ENCODE data around the gene NFKB2.

Gene NFKB2

DNA sequence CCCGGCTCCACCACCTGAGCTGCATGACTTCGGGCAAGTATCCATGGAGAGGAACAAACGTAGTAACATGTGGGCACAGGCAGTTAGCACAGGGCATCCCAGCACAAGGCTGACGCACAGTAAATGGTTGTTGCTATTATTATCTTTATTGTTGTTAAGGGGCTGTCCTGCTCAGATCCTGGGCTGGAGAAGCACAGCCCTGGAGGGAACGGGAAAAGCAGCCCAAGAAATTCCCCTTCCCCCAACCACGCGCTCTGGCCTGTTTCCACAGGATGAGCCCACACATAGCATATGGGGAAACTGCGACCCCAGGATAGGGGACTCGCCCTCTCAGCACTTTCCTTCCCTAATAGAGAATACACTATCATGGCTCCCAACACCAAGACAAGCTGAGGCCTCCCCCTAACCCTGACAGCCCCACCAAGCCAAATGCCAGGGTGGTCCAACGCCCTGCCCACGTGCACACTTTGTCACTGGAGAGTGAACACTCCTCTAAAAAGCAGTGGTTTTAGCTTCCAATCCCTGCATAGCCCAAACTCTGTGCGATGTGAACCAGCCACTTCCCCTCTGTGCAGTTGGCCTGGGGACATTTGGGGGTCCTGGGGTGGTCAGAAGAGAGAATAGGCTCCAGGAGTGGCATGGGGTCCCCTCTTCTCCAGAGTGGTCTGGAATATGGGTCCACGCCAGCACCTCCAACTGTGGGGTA, 12.1 kb downstream of the NFKB2 start:
- in situ Hi-C loops (cut with HindIII; ENCODE audit: low sequenced_read_pairs): no loop called here

- in situ Hi-C loops (cut with HindIII; ENCODE audit: low sequenced_read_pairs): no loop called here
Observed at GRCh38 chr10:102408131-102408727, 12.7 kb downstream of the NFKB2 start.

DNA sequence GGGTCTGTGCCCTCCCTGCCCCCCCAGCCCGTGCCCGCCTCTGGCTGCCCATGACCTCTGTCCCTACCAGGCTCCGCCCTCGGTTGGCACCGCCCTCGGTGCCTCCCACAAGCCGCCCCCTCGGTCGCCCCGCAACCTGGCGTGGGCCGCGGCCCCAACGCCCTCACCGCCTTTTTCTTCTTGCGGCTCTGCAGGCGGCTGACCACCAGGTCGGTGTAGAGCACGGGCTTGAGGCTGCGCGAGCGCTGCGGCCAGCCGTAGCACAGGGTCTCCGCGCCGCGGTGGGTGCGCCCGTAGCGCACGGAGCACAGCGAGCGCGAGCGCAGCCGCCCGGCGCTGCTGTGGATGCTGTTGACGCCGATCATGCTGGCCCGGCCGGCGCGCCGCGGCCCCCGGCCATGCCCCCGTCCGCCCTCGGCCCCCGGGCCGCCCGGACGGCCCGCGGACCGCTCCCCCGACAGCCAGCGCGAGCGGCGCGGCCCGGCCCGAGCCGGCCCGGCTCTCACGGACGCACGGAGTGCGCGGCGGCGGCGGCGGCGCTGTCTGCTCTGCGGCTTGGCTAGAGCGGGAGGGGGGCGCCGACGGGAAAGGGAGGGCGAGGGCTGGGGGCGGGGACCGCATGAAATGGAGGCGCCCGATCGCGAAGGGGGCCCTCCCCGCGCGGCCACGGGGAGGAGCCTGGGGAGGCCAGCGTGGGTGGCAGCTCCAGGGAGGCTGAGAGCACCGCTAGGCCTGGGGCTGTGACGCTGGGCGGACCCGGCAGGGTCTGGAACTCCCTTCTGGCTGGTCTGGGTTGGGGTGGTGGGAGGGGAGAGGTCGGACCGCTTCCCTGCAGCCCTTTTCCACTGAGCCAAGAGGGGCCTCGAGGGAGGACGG, 13.5 kb downstream of the NFKB2 start:
- in situ Hi-C loops (cut with HindIII; ENCODE audit: low sequenced_read_pairs): no loop called here

DNA sequence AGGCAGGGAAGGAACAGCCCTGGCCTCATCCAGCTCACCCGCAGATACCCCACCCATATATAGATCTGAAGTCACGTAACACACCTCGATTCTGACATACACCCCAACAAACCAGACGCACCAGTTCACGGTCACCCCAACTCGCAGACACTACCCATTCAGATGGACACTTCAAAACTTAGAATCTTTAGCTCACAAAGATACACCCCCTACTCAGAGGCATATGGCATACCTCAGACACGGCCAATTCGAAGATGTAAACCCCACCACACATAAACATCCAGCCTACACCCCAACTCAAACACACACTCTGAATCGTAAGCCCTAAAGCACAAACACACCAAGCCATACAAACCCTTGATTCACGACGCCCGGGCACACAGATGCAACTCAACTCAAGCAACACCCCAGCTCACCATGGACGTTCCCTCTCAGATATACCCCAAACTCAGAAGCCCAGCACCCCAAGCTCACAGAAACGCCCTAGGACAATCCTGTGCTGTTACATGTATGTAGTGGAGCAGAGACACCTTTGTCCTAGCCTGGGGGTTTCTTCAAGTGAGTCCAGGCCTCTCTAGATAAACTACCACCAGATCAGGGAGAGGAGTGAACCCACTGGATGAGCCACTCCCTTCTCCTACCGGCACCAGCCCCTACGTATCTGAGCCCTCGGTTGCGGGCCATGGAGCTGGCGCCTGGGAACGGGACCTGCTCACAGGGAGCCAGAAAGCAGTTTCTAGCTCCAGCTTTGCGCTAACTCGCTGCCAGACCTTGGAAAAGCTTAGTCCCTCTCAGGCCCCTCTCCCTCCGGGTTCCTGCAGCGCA, 14.3 kb downstream of the NFKB2 start:
- in situ Hi-C loops (cut with HindIII; ENCODE audit: low sequenced_read_pairs): no loop called here

GRCh38 chr10:102410429-102411073, 15.0 kb downstream of the NFKB2 start:
- in situ Hi-C loops (cut with HindIII; ENCODE audit: low sequenced_read_pairs): no loop called here

DNA sequence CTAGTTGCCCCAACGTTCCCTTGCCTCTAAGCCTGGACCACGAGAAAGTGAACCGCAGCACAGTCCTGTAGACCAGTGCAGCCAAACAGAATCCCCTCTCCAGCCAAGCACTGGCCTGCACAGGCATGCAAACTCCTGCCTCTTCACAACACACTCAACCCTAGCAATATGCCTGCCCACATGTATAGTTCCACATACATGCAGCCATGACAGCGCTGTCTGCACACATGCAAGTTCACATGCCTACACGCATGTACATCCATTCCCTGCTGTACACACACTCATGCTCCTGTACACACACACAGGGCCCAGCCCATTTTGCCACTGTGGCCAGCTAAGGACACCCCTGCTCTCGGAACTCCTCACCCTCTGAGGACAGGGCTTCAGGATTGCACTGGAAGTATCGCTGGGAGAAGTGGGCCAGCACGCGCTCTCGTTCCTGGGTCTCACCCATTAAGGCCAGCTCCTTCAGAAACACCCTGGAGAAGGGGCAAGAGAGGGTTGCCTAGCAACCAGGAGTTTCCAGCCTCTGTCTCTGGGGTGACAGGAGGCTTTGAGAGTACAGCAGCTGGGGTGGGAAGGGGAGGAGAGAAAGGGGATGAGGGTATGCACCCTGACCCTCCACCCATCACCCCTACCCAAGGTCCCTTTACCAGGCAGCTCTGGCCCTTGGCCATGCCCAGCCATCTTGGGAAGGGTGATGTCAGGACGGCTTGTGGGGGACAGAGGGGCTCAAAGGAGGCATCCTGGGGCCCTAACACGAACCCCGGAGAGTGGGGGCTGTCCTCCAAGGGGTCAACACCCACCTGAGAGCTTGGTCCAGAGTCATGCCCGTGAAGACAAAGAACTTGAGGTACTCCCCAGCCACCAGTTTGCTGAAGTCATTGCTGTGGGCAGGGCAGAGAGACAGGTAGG, 16.1 kb downstream of the NFKB2 start:
- in situ Hi-C loops (cut with HindIII; ENCODE audit: low sequenced_read_pairs): no loop called here

DNA sequence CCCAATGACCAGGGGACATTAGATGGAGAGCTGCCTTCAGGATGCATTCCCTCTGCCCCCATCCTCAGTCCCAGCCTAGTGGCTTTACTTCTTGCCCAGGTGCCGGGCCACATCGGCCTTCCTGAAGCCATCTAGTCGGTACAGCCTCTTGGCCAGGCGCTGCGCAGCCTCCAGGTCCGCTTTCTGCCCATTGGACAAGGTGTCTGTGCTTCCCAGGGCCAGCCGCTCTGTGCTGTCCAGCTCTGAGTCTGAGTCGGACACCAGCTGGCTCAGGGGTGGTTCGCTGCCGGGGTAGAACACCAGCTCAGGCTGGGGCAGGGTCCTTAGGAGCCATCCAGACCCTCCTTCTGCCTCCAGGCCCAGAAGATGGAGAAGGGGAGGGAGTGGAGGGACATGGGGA, 16.8 kb downstream of the NFKB2 start:
- in situ Hi-C loops (cut with HindIII; ENCODE audit: low sequenced_read_pairs): no loop called here

GRCh38 chr10:102413053-102413705, 17.7 kb downstream of the NFKB2 start:
- in situ Hi-C loops (cut with HindIII; ENCODE audit: low sequenced_read_pairs): no loop called here

DNA sequence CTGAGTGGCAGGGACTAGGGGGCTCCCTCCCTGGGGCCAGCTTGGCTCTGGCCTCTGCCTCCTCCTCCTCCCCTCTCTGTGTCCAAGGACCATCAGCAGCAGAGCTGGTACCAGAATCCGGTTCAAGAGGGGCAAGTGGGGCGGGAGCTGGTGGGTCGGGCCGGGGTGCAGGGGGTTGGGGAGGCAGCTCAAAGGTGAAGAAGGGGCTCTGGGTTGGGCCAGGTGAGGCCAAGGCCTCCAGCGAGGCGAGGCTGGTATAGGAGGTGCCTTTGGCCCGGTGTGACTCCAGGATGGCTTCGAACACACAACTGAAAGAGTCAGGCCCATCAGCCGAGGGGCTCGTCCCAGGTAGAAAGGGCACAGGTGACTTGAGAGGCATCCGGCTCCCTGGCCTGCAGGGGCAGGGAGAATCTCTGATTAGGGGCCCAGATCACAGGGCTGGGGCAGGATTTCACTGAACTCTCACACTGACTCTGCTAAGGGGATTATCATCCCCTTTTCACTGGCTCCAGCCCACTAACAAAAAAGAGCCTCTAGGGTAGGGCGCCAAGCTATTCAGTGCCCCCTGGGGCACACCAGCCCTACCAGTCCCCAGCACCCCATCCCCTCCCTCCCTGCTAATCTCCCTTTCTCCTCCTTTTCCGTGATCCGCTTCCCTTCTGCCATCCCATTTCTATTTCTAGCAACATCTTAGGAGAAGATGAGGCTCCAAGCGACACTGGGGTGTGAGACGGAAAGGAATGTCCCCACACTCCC, 18.5 kb downstream of the NFKB2 start:
- in situ Hi-C loops (cut with HindIII; ENCODE audit: low sequenced_read_pairs): no loop called here

GRCh38 chr10:102414749-102415148, 19.2 kb downstream of the NFKB2 start:
- in situ Hi-C loops (cut with HindIII; ENCODE audit: low sequenced_read_pairs): no loop called here

GRCh38 chr10:102416283-102416682, 20.8 kb downstream of the NFKB2 start:
- in situ Hi-C loops (cut with HindIII; ENCODE audit: low sequenced_read_pairs): no loop called here

GRCh38 chr10:102416695-102417094, 21.2 kb downstream of the NFKB2 start:
- in situ Hi-C loops (cut with HindIII; ENCODE audit: low sequenced_read_pairs): no loop called here

DNA sequence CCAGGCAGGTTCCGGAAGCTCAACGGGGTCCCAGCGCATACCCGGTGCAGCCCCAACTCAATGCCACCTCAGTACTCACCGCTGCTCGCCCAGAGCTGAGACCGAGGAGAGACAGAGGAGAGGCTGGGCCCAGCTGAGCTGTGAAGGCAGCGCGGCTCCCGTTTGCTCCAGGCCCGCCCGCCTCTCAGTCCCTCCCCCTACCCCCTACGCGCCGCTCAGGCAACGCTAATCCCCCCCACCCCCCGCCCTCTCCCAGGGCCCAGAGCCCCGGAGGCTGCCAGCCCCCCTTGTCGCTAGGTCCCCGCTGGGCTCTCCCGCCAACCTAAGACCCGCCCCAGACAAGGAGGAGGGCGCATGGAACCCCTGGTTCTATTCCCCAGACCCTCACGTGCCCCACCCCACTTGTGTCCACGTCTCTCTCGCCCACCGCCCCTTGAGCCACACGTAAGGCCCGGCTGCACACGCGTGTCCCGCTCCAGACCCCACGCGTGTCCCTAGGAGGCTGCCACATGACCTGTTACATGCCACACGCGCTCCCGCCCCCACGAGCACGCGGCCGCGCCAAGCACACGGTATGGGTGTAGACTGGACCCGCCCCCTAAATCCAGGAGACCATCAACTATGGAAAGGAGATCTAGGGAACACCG, 23.2 kb downstream of the NFKB2 start, which contains the start of gene PSD:
Gene PSD (minus strand): TSS at position 164 of the 647 bp plus-strand sequence. CDS start 1,747 bp downstream, outside the sequence.
- in situ Hi-C loops (cut with HindIII; ENCODE audit: low sequenced_read_pairs): no loop called here

- in situ Hi-C loops (cut with HindIII; ENCODE audit: low sequenced_read_pairs): no loop called here
Observed at GRCh38 chr10:102419269-102420180, 24.0 kb downstream of the NFKB2 start.

DNA sequence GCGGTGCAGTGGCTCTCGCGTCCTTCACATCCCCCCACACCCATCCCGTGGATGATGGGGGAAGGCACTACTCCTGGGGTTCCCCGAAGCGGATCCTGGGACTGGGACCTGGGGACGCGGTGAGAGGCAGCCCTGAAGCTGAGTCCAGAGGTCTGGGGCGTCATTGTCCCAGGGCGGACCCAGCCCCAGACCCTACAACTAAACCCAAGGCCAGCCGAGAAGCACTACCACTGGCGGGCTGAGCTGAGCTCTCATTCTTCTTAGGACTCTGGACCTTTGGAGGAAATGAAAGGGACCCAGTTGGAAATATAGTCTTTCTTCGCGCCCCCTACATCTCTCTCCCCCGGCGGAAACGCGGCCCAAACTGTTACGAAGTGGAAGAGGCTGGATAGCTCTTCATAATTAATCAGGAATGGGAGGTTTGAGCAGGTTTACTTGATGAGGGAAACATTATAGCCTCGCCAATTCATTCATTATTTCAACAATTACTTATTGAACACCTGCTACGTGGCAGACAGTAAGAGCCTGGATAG, 24.7 kb downstream of the NFKB2 start:
- in situ Hi-C loops (cut with HindIII; ENCODE audit: low sequenced_read_pairs): no loop called here
